Esophagus (tissue), 2 donors: Measurements from ENCODE around the gene P2RY6. TPM values are rescaled to one million over a fixed set of nuclear protein-coding genes. Genes with fewer than 3 reads are reported as not detected.

Source experiments
- polyA plus RNA-seq, 2 donors: library from polyadenylated mRNA; stranded (reverse); fragments of 200-250 nt; gene quantifications; one replicate each; pipeline ENCODE4 v1.2.3, GENCODE V29; 2013
- donor health status: healthy with polysubstance abuse.
- donor health status: Bipolar disorder and iron deficiency.

P2RY6 gene
- polyA plus RNA-seq, 2 donors: 0.71 to 1.7 TPM

Other genes with a start within 250 kb of the P2RY6 start
- 1 to 10 TPM; 3.7 to 4.7 TPM for gene FCHSD2, start 130.0 kb upstream of the P2RY6 start, polyA plus RNA-seq
- gene P2RY2, start 54.1 kb upstream of the P2RY6 start, polyA plus RNA-seq: 10 to 100 TPM; 17.8 to 26.0 TPM
- 10 to 100 TPM in 1 of 2 donors, 1 to 10 TPM in 1; 8.2 to 11.8 TPM for gene ARHGEF17, start 35.9 kb downstream of the P2RY6 start, polyA plus RNA-seq
- gene RELT, start 104.1 kb downstream of the P2RY6 start, polyA plus RNA-seq: 1 to 10 TPM; 3.8 to 3.9 TPM